HK-2 (cell line): ENCODE results near the gene OBSCN.

ENCODE experiments used
- DNase-seq: peaks from one replicate; pipeline ENCODE4 v3.0.0-alpha.2; 2018; ENCODE audit not compliant: unreplicated experiment

OBSCN gene

GRCh38 chr1:228377664-228378089 is 169.8 kb downstream of the OBSCN start:
- DNase-seq: no peak

- DNase-seq: peak; percentile 72
Observed at GRCh38 chr1:228378090-228378872, 170.4 kb downstream of the OBSCN start.

GRCh38 chr1:228378873-228379460 is 171.1 kb downstream of the OBSCN start:
- DNase-seq: peak; percentile 67

- DNase-seq: no peak
Observed at GRCh38 chr1:228379666-228380065, 171.8 kb downstream of the OBSCN start.

- DNase-seq: no peak
Observed at GRCh38 chr1:228381356-228381755, 173.5 kb downstream of the OBSCN start.

GRCh38 chr1:228383773-228384172 is 175.9 kb downstream of the OBSCN start:
- DNase-seq: no peak

- DNase-seq: no peak
Observed at GRCh38 chr1:228385232-228385631, 177.4 kb downstream of the OBSCN start.

GRCh38 chr1:228387321-228387720 is 179.5 kb downstream of the OBSCN start:
- DNase-seq: no peak

GRCh38 chr1:228390649-228391048 is 182.8 kb downstream of the OBSCN start:
- no peak for DNase-seq

- no peak for DNase-seq
Observed at GRCh38 chr1:228391411-228392020, 183.7 kb downstream of the OBSCN start.

GRCh38 chr1:228392111-228392936 is 184.5 kb downstream of the OBSCN start:
- DNase-seq: peak; percentile 39

- no peak for DNase-seq
Observed at GRCh38 chr1:228393268-228393701, 185.4 kb downstream of the OBSCN start.

- no peak for DNase-seq
Observed at GRCh38 chr1:228393811-228394570, 186.1 kb downstream of the OBSCN start.

GRCh38 chr1:228394571-228395394 is 186.9 kb downstream of the OBSCN start:
- DNase-seq: no peak

GRCh38 chr1:228396770-228397662 is 189.2 kb downstream of the OBSCN start:
- DNase-seq: no peak

- no peak for DNase-seq
Observed at GRCh38 chr1:228397966-228398365, 190.1 kb downstream of the OBSCN start.

- no peak for DNase-seq
Observed at GRCh38 chr1:228398741-228399461, 191.1 kb downstream of the OBSCN start.

GRCh38 chr1:228399531-228400236 is 191.8 kb downstream of the OBSCN start:
- DNase-seq: no peak
